ENCODE results near the gene NOD2. TPM values are rescaled to one million over a fixed set of nuclear protein-coding genes. Genes with fewer than 3 reads are reported as not detected.

NOD2 gene
- total RNA-seq, 1 experiment from 2014 or later, result 0.70 TPM

DNA sequence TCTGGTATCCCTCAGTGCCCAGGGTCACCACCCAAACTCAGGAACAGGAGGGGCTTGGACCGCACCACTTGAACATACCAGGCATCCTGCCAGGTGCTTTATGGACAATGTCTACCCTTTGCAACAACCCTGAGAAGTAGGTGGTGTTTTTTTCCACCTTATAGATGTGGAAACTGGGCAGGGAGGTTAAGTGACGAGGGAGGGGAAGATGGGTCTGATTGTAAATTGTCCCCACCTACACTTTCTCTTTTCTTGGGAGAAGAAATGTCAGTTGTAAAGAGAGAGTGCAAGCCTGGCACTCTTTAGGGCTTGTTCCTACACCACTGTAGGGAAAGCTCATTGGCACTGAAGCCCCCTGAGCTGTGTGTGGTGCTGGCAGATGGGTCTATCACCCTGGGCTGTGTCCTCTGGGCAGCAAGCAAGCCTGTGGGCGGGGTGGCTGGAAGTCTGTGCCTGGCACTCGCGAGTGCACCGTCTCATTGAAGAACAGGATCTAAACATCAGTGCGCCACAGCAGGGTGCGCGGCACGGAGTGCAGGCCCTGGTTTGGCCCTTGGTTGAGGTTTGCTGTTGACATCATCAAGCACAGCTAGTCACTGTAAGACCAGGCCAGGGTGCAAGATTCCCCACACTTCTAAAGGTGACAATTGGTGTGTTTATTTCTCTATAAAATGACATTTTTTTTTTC, 15.1 kb downstream of the NOD2 start:
- Histone ChIP-seq H3K27me3 (ENCODE audit: insufficient read depth, low read depth) (no peaks in the 10 kb centered on the region), H3K4me2 (no peak overlapping the region), H3K9me2 (ENCODE audit: insufficient read depth) (no peaks in the 10 kb centered on the region), H3K4me3 (no peak overlapping the region), H2AFZ (no peak overlapping the region), H3K27ac (no peak overlapping the region), H3K9me3 (ENCODE audit: insufficient read depth, low read depth) (peaks cover 15% of the 10 kb centered on the region), H4K20me1 (ENCODE audit: insufficient read depth) (no peaks in the 10 kb centered on the region), H3F3A (ENCODE audit: insufficient read depth, low read depth) (peaks cover 20% of the 10 kb centered on the region), H3K36me3 (ENCODE audit: low read depth) (no peaks in the 10 kb centered on the region), H3K79me2 (ENCODE audit: low read depth) (no peaks in the 10 kb centered on the region), H3K4me1 (replicated peaks; ENCODE audit: insufficient read depth) (peaks cover 18% of the 10 kb centered on the region)
- ChIA-PET POLR2A (ENCODE audit: unreplicated experiment) (no interaction called here), CTCF (no interaction called here)
- TF ChIP-seq EZH2 (IDR thresholded peaks at IDR 0.05; ENCODE audit: low read depth), result no peak
- TF ChIP-seq, protein P1, sequence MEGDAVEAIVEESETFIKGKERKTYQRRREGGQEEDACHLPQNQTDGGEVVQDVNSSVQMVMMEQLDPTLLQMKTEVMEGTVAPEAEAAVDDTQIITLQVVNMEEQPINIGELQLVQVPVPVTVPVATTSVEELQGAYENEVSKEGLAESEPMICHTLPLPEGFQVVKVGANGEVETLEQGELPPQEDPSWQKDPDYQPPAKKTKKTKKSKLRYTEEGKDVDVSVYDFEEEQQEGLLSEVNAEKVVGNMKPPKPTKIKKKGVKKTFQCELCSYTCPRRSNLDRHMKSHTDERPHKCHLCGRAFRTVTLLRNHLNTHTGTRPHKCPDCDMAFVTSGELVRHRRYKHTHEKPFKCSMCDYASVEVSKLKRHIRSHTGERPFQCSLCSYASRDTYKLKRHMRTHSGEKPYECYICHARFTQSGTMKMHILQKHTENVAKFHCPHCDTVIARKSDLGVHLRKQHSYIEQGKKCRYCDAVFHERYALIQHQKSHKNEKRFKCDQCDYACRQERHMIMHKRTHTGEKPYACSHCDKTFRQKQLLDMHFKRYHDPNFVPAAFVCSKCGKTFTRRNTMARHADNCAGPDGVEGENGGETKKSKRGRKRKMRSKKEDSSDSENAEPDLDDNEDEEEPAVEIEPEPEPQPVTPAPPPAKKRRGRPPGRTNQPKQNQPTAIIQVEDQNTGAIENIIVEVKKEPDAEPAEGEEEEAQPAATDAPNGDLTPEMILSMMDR (conservative IDR thresholded peaks at IDR 0.05), result no peak
- no TSS peak for BruUV-seq (replicated peaks)
- intact Hi-C loops (cut with micrococcal nuclease; ENCODE audit: unreplicated experiment), result no loop called here
- no peak for DNase-seq

DNA sequence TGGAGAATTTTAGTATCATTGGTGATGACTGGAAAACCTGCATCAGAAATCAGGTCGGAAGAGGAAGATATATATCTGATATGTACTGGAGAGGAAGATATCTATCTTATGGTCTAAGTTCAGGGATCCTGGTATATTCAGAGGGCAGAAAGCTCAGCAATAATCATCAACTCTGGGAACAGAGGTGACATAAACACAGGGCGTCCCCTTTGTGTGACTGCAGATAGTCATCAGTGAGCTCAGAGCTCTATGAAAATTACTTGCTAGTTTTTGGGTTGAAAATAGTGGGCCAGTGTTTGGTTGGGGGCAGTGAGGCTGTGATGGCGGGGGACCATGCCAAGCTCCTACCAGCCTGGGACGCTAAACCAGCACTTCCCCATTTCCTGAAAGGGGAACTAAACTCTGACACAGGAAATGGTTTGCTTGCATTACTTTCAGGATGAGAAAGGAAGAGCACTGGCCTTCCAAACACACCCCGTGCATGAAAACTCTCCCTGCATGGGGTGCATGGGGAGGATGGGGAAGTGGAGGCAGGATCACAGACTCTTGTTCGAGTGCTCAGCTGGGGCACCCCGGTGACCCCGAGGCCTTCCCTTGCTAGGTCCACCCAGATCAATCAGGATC, 15.8 kb downstream of the NOD2 start:
- DNase-seq, result no peak
- intact Hi-C loops (cut with micrococcal nuclease; ENCODE audit: unreplicated experiment), result no loop called here
- POLR2A ChIA-PET (ENCODE audit: unreplicated experiment), result no interaction called here
- H3K9me2 ChIP-seq (ENCODE audit: insufficient read depth), result no peaks in the 10 kb centered on the region
- H3K9me3 ChIP-seq (ENCODE audit: insufficient read depth, low read depth), result peaks cover 10% of the 10 kb centered on the region
- BruUV-seq (replicated peaks), result no TSS peak
- CTCF ChIA-PET, result no interaction called here
- no peak overlapping the region for H3K4me2 ChIP-seq
- no peaks in the 10 kb centered on the region for H3K79me2 ChIP-seq (ENCODE audit: low read depth)
- no peaks in the 10 kb centered on the region for H3K36me3 ChIP-seq (ENCODE audit: low read depth)
- TF ChIP-seq EZH2 (IDR thresholded peaks at IDR 0.05; ENCODE audit: low read depth), result no peak
- TF ChIP-seq, protein P1 (conservative IDR thresholded peaks at IDR 0.05), result no peak
- peaks cover 18% of the 10 kb centered on the region for H3K4me1 ChIP-seq (replicated peaks; ENCODE audit: insufficient read depth)
- H3K4me3 ChIP-seq, result no peak overlapping the region
- H4K20me1 ChIP-seq (ENCODE audit: insufficient read depth), result no peaks in the 10 kb centered on the region
- H3F3A ChIP-seq (ENCODE audit: insufficient read depth, low read depth), result peaks cover 20% of the 10 kb centered on the region
- H3K27me3 ChIP-seq (ENCODE audit: insufficient read depth, low read depth), result no peaks in the 10 kb centered on the region
- no peak overlapping the region for H2AFZ ChIP-seq
- H3K27ac ChIP-seq, result no peak overlapping the region

DNA sequence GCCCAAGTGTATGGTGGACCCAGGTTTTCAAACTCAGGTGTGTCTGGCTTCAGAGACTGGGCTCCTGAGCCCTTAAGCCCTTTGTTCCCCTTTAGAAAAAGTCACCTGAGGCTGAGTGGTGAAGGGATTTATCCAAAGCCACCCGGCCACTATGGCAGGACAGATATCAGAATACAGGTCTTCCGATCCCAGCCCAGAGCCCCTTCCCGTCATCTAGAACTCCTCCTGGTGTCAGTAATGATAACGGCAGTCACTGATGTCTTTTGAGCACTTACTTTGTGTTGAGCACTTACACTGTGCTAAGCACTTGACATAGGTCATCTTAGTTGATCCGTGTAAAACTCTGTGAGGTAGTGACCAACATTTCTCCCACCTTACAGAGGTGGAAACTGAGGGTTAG, 16.6 kb downstream of the NOD2 start:
- intact Hi-C loops (cut with micrococcal nuclease; ENCODE audit: unreplicated experiment), result no loop called here
- CTCF ChIA-PET, result no interaction called here

More for the DNA sequence above, 16.6 kb downstream of the NOD2 start:
- H3K4me3 ChIP-seq, result no peak overlapping the region
- no peaks in the 10 kb centered on the region for H3K9me2 ChIP-seq (ENCODE audit: insufficient read depth)
- peaks cover 6% of the 10 kb centered on the region; the same call in 1 of the 2 replicates for H3K9me3 ChIP-seq (ENCODE audit: insufficient read depth, low read depth)
- no peaks in the 10 kb centered on the region for H3K36me3 ChIP-seq (ENCODE audit: low read depth)
- no peak overlapping the region for H2AFZ ChIP-seq
- BruUV-seq (replicated peaks), result no TSS peak
- H3K4me2 ChIP-seq, result no peak overlapping the region
- peaks cover 17% of the 10 kb centered on the region for H3F3A ChIP-seq (ENCODE audit: insufficient read depth, low read depth)
- no peak for DNase-seq
- peaks cover 15% of the 10 kb centered on the region for H3K4me1 ChIP-seq (replicated peaks; ENCODE audit: insufficient read depth)
- H3K27ac ChIP-seq, result no peak overlapping the region
- TF ChIP-seq, protein P1 (conservative IDR thresholded peaks at IDR 0.05), result no peak
- no peak for TF ChIP-seq EZH2 (IDR thresholded peaks at IDR 0.05; ENCODE audit: low read depth)
- POLR2A ChIA-PET (ENCODE audit: unreplicated experiment), result no interaction called here
- no peaks in the 10 kb centered on the region for H4K20me1 ChIP-seq (ENCODE audit: insufficient read depth)
- H3K27me3 ChIP-seq (ENCODE audit: insufficient read depth, low read depth), result no peaks in the 10 kb centered on the region
- H3K79me2 ChIP-seq (ENCODE audit: low read depth), result no peaks in the 10 kb centered on the region
